Stomach (tissue), 9 donors: ENCODE measurements around the gene NPBWR2. TPM values are rescaled to one million over a fixed set of nuclear protein-coding genes. Genes with fewer than 3 reads are reported as not detected.
"Not testable (repeated sequence)": the region's sequence is repeated elsewhere in the genome, so short reads cannot be mapped to it uniquely, and the experiment has no call there.

Experiments used
- DNase-seq, 2 donors: peaks; one replicate each; pipeline versions ENCODE4 v3.0.0 to v3.0.0-alpha.2; 2013 to 2019
- H3K27ac ChIP-seq, 5 donors: fragments of 200-600 bp in 4 of 5; sonication (generic) in 4 of 5; one replicate each; pipeline ENCODE4 v1.5.1; 2013 to 2019; ENCODE audit warnings: mild to moderate bottlenecking in 1 of 5, moderate library complexity in 1 of 5
- H3K27me3 ChIP-seq, 3 donors: fragments of 200-600 bp; sonication (generic); one replicate each; pipeline ENCODE4 v1.5.1; 2017 to 2019; ENCODE audit warnings: mixed run types in 1 of 3
- H3K36me3 ChIP-seq, 4 donors: fragments of 200-600 bp; sonication (generic); 1 replicate in 3 of 4; 2 replicates in 1 of 4; pipeline ENCODE4 v1.5.1; 2016 to 2019
- H3K4me1 ChIP-seq, 4 donors: fragments of 200-600 bp; sonication (generic); one replicate each; pipeline ENCODE4 v1.5.1; 2016 to 2019
- H3K4me3 ChIP-seq, 4 donors: fragments of 200-600 bp; sonication (generic) in 3 of 4; one replicate each; pipeline ENCODE4 v1.5.1; 2016 to 2019; ENCODE audit warnings: mild to moderate bottlenecking in 1 of 4
- H3K9me3 ChIP-seq, 4 donors: fragments of 200-600 bp; sonication (generic); one replicate each; pipeline ENCODE4 v1.5.1; 2016 to 2019
- EP300 ChIP-seq: sonication (generic); formaldehyde crosslinking; IDR thresholded peaks from one replicate; pipeline ENCODE4 v1.6.1; 2017; ENCODE audit warnings: antibody characterized with exemption
- POLR2A ChIP-seq, 4 donors: fragments of 450-650 bp; IDR thresholded peaks; one replicate each; pipeline ENCODE4 v1.6.1; 2016; ENCODE audit warnings: antibody characterized with exemption in 4 of 4, control low read depth in 2 of 4, mild to moderate bottlenecking in 1 of 4, moderate library complexity in 1 of 4
- POLR2AphosphoS5 ChIP-seq, 3 donors: sonication (generic); formaldehyde crosslinking; IDR thresholded peaks; one replicate each; pipeline ENCODE4 v1.6.1; 2016; ENCODE audit warnings: antibody characterized with exemption in 3 of 3
- WGBS, 5 donors: extraction: QIAGEN DNeasy Blood & Tissue Kit in 3 of 5; methylation state at CpG; one replicate each; pipeline versions ENCODE4 v1.1.5 to v1.1.7; 2013 to 2018; 5-methylcytosine and 5-hydroxymethylcytosine counted together
- intact Hi-C: fragments of 100-400 bp; cut with DNase I; formaldehyde crosslinking; loops from one replicate; pipeline ENCODE4 v1.15.1; 2023; ENCODE audit warnings: low total_unique reads
- polyA plus RNA-seq, 3 donors: library from polyadenylated mRNA; stranded (reverse); fragments of 200-250 nt; gene quantifications; one replicate each; pipeline ENCODE4 v1.2.3, GENCODE V29; 2013
- total RNA-seq, 5 donors: library from RNA; depleted of rRNA; stranded (reverse); fragments of >200 nt; gene quantifications; one replicate each; pipeline versions ENCODE4 v1.1.0 to v1.2.3, GENCODE V29; 2014 to 2016
- TF ChIP-seq, protein P1 (sequence below), 7 experiments: fragments of 450-650 bp in 4 of 7; fragments of 200-600 bp in 3 of 7; sonication (generic) in 3 of 7; IDR thresholded peaks; one replicate each; pipeline ENCODE4 v1.5.1; 2016 to 2019; ENCODE audit warnings: antibody characterized with exemption in 7 of 7, control low read depth in 2 of 7, mild to moderate bottlenecking in 1 of 7
- donor health status: healthy with polysubstance abuse.
- donor health status: Bipolar disorder and iron deficiency.
- donor health status: healthy.

The NPBWR2 gene
- total and polyA plus RNA-seq, 8 donors, result not detected

DNA sequence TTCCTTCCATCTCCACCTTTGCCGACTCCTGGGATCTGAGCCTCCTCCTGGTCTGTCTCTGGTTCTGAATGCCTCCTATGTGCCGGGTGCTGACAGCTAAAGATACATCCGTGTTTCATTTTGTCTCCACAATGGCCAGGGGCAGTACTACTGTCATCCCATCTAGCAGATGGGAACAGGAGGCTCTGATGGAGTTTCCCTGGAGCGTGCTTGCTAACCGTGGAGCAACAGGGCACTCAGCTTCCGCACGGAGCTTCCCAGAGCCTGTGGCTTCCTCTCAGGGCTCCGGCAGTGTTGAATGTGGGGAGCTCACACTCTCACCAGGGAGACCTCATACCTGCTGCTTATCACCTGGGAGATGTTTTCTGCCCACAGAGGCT is 11.9 kb upstream of the NPBWR2 start:
- H3K9me3 ChIP-seq, result no peaks in the 10 kb centered on the region
- 77 to 85% (median 79%) methylated on average over 7 to 8 of the region's 8 CpGs for WGBS, 5 donors
- H3K4me3 ChIP-seq, result no peak overlapping the region
- no peak overlapping the region for H3K27ac ChIP-seq
- no peaks in the 10 kb centered on the region for H3K36me3 ChIP-seq
- intact Hi-C loops, result no loop called here
- TF ChIP-seq POLR2A (IDR thresholded peaks at IDR 0.05), result no peak
- TF ChIP-seq POLR2AphosphoS5 (IDR thresholded peaks at IDR 0.05), result no peak
- H3K27me3 ChIP-seq, result peaks cover 0 to 42% (median 16%) of the 10 kb centered on the region in 3 donors
- no peak for DNase-seq
- H3K4me1 ChIP-seq, result peaks cover 0 to 12% (median 10%) of the 10 kb centered on the region in 4 donors

DNA sequence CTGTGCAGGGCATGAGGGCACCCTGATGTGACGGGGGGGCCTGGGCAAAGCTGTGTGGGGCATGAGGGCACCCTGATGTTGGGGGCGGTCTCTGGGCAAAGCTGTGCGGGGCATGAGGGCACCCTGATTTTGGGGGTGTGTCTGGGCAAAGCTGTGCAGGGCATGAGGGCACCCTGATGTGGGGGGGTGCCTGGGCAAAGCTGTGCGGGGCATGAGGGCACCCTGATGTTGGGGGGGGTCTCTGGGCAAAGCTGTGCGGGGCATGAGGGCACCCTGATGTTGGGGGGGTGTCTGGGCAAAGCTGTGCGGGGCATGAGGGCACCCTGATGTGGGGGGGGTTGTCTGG is 10.0 kb upstream of the NPBWR2 start:
- H3K9me3 ChIP-seq, H3K4me3 ChIP-seq, H3K27ac ChIP-seq, H3K36me3 ChIP-seq, intact Hi-C loops, DNase-seq: not testable (repeated sequence)
- H3K4me1 ChIP-seq, result peaks cover 0 to 12% (median 10%) of the 10 kb centered on the region in 4 donors
- WGBS, 5 donors, result 54 to 100% (median 85%) methylated on average over 2 to 6 of the region's 6 CpGs; no CpG with 5 or more reads in 1 of the 5 donors
- peaks cover 0 to 28% (median 16%) of the 10 kb centered on the region in 3 donors for H3K27me3 ChIP-seq

DNA sequence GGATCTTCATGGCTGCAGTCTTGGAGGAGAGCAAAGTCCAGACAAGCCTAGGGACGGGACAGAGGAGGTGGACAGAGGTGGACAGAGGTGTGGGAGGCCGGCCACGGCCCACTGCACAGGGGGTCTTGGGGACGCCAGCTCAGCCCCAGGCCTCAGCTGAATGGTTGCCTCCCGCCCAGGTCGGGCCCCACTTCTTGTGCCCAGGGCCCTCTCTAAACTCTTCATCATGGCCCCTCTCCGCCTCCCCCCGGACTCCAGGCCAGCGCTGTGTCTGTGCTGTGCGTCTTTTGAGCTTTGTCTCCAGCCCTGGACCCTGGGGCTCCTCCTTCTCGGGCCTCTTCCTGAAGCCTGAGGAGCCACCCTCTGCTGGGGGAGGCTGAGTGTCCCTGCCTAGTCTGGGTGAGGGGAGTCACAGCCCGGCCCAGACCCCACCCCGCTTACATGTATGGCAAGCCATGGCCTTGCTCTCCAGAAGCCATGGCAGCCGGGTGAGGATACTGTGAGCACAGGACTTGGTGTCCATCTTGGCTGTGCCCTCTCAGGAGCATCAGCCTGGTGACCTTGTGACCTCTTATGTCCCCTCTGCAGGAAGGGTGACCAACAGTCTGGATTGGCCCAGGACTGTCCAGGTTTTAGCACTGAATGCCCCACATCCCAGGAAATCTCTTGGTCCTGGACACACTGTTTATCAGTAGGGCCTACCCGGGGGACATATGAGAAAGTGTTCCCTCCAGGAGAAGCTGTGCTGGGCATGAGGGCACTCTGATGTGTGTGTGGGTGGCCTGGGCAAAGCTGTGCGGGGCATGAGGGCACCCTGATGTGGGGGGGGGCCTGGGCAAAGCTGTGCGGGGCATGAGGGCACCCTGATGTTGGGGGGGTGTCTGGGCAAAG is 9.4 kb upstream of the NPBWR2 start:
- no peaks in the 10 kb centered on the region for H3K36me3 ChIP-seq
- no peak overlapping the region for H3K27ac ChIP-seq
- TF ChIP-seq EP300 (no peak), POLR2A (IDR thresholded peaks at IDR 0.05) (no peak), POLR2AphosphoS5 (IDR thresholded peaks at IDR 0.05) (no peak)
- TF ChIP-seq, protein P1, sequence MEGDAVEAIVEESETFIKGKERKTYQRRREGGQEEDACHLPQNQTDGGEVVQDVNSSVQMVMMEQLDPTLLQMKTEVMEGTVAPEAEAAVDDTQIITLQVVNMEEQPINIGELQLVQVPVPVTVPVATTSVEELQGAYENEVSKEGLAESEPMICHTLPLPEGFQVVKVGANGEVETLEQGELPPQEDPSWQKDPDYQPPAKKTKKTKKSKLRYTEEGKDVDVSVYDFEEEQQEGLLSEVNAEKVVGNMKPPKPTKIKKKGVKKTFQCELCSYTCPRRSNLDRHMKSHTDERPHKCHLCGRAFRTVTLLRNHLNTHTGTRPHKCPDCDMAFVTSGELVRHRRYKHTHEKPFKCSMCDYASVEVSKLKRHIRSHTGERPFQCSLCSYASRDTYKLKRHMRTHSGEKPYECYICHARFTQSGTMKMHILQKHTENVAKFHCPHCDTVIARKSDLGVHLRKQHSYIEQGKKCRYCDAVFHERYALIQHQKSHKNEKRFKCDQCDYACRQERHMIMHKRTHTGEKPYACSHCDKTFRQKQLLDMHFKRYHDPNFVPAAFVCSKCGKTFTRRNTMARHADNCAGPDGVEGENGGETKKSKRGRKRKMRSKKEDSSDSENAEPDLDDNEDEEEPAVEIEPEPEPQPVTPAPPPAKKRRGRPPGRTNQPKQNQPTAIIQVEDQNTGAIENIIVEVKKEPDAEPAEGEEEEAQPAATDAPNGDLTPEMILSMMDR (IDR thresholded peaks at IDR 0.05), result no peak
- WGBS, 5 donors, result 68 to 79% (median 72%) methylated on average over 15 to 17 of the region's 17 CpGs
- H3K4me3 ChIP-seq, result no peak overlapping the region
- H3K9me3 ChIP-seq, result no peaks in the 10 kb centered on the region
- peak in 1 of 2 donors; percentile 23 for DNase-seq
- peaks cover 0 to 12% (median 10%) of the 10 kb centered on the region in 4 donors for H3K4me1 ChIP-seq
- peaks cover 0 to 22% (median 11%) of the 10 kb centered on the region in 3 donors for H3K27me3 ChIP-seq
- intact Hi-C loops, result no loop called here

DNA sequence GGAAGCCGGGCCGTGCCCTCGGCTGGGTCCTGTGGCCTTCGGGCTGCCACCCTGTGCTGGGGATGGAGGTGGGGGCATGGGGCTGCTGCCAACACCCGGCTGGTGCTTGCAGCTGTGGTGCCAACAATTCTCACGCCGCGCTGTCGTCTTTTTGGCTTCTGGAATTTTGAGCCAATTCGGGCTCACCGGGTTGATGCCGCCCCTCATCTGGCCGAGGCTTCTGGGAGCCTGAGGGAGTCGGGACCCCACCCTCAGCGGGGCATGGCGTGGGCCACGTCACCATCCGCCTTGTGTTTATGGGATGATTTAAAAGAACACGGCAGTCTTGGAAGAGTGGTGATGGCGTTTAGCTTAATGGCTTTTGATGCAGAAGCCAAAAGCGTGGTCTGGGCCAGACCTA is 8.7 kb upstream of the NPBWR2 start:
- Histone ChIP-seq H3K27me3 (peaks cover 0 to 14% (median 3%) of the 10 kb centered on the region in 3 donors), H3K4me3 (no peak overlapping the region), H3K9me3 (no peaks in the 10 kb centered on the region), H3K27ac (no peak overlapping the region), H3K36me3 (no peaks in the 10 kb centered on the region), H3K4me1 (peaks cover 0 to 12% (median 10%) of the 10 kb centered on the region in 4 donors)
- WGBS, 5 donors, result 80 to 85% (median 84%) methylated on average over 20 to 21 of the region's 21 CpGs
- intact Hi-C loops, result no loop called here
- no peak for TF ChIP-seq POLR2AphosphoS5 (IDR thresholded peaks at IDR 0.05)
- TF ChIP-seq, protein P1 (IDR thresholded peaks at IDR 0.05), result no peak
- TF ChIP-seq EP300, result no peak
- no peak for TF ChIP-seq POLR2A (IDR thresholded peaks at IDR 0.05)
- peak in 1 of 2 donors; percentile 15 for DNase-seq

DNA sequence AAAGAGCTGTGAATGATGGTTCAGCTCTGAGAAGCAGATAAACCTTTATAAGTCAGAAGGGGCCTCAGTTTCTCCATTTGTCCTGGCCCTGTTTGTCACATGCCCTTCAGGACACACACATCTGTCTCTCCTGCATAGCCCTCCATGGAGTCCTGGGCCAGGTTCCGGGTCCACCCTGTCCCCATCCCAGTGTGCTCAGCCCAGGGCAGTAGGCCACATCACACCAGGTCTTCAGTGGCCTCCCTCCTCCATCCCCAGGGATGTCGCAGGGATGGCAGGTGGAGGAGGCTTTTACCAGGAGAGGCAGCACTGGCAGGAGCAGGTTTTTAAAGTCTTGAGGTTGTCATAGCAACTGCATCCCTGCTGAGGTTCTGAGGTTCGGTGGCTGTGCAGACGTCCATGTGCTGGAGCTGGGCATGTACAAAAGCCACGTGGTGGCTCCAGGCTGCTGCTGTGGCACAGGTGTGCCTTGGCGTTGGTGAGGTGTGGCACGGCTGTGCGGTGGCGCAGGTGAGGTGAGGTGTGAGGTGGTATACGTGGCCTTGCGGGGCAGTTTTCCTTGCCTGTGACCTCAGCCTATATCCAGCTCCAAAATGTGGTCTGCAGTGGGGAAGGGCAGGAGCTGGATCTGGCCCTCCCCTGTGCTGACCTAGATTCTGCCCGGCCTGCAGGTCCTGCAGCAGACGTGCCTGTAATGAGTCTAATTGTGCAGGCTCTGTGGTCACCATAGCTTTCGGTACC is 8.0 kb upstream of the NPBWR2 start:
- WGBS, 5 donors, result 67 to 75% (median 72%) methylated on average over 11 to 14 of the region's 14 CpGs
- H3K27ac ChIP-seq, result no peak overlapping the region

More for the DNA sequence above, 8.0 kb upstream of the NPBWR2 start:
- Histone ChIP-seq H3K9me3 (no peaks in the 10 kb centered on the region), H3K4me3 (no peak overlapping the region), H3K36me3 (no peaks in the 10 kb centered on the region), H3K4me1 (peaks cover 0 to 8% (median 5%) of the 10 kb centered on the region in 4 donors), H3K27me3 (peaks cover 0 to 9% (median 0%) of the 10 kb centered on the region in 3 donors)
- intact Hi-C loops, result no loop called here
- DNase-seq, result peak in 1 of 2 donors; percentile 4
- TF ChIP-seq, protein P1 (IDR thresholded peaks at IDR 0.05), result no peak
- no peak for TF ChIP-seq POLR2AphosphoS5 (IDR thresholded peaks at IDR 0.05)
